Measurements from ENCODE around the gene TMSB10. TPM values are rescaled to one million over a fixed set of nuclear protein-coding genes. Genes with fewer than 3 reads are reported as not detected.

TMSB10 gene
- 7,729 and 8,452 TPM in 2 replicates for total RNA-seq

GRCh38 chr2:84905181-84906107, at the start of gene TMSB10:
Gene TMSB10 (plus strand): TSS chr2:84905656.

DNA sequence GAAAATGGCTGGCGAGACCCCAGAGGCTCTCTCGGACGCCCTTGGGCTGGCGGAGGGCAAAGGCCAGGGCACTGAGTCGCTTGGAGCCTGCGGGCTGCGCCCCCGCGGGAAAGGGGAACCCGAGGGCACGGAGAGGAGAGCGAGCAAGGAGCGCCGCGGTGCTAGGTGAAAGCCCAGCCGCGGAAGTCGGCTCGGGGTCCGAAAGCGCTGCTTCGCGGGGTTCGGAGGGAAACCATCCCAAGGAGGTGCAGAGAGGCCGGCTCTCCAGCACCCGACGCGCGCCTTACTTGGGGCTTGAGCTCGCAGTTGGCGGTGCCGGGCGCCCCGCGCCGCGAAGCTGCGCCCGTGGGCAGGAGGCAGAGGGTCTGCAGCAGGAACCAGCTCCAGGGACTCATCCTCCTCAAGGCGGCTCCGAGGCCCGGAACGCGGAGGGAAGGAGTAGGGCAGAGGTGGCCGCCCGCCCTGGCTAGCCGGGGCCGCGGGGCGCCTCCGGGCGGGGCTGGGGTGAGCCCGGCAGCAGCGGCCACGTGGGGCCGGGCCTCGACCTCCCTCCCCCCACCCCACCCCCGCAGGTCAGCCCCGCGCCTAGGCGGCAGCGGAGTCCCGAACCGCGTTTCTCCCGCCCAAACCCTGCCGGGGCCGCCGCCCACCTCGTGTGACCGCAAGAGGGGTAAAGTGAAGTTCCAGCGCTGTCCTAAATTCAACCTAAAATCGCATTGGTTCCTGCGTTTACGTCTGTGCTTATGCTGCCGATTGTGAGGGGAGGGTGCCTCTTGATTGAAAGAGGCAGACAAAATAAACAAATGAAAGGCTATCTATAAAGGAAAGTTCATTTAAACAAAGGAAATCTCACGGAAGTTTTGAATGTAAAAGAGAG, 24.6 kb upstream of the TMSB10 start, which contains the start of gene TRABD2A:
TRABD2A (minus strand) TSS at position 440 of the 877 bp plus-strand sequence; CDS start at position 395, 45 bp downstream.

Other genes starting within 250 kb of the TMSB10 start
- gene TRABD2A, start 24.6 kb upstream of the TMSB10 start, total RNA-seq = 3.3 and 5.6 TPM in 2 replicates
- gene KCMF1, start 65.5 kb downstream of the TMSB10 start, total RNA-seq = 32.8 and 36.9 TPM in 2 replicates
- gene TCF7L1, start 227.7 kb downstream of the TMSB10 start, total RNA-seq = 6.7 and 6.8 TPM in 2 replicates